Loucy (cell line): Measurements from ENCODE around the gene ESCO1.

Experiments
- H2AFZ ChIP-seq: fragments of 200-600 bp; sonication (generic); 2 replicates; pipeline ENCODE4 v1.6.0; 2016; ENCODE audit warnings: antibody characterized with exemption, mild to moderate bottlenecking, low read length, moderate library complexity
- H3F3A ChIP-seq: fragments of 200-600 bp; 2 replicates; pipeline ENCODE4 v1.6.0; 2016; ENCODE audit warnings: antibody characterized with exemption, low read depth, mild to moderate bottlenecking
- H3K27me3 ChIP-seq: fragments of 200-600 bp; sonication (generic); 2 replicates; pipeline ENCODE4 v1.6.1; 2014; ENCODE audit warnings: low read length, mild to moderate bottlenecking; ENCODE audit not compliant: insufficient read depth, poor library complexity, severe bottlenecking
- H3K36me3 ChIP-seq: fragments of 200-600 bp; sonication (generic); 2 replicates; pipeline ENCODE4 v1.6.1; 2016; ENCODE audit warnings: low read length; ENCODE audit not compliant: insufficient read depth
- H3K4me1 ChIP-seq: fragments of 200-600 bp; sonication (generic); 2 replicates; pipeline ENCODE4 v1.5.1; 2014; ENCODE audit warnings: low read length, mild to moderate bottlenecking; ENCODE audit not compliant: insufficient read depth, poor library complexity, severe bottlenecking
- H3K4me2 ChIP-seq: fragments of 200-600 bp; sonication (generic); 2 replicates; pipeline ENCODE4 v1.6.0; 2014; ENCODE audit warnings: antibody characterized with exemption, low read length, low read depth, mild to moderate bottlenecking; ENCODE audit not compliant: poor library complexity, severe bottlenecking
- H3K4me3 ChIP-seq: fragments of 200-600 bp; sonication (generic); 2 replicates; pipeline ENCODE4 v1.5.1; 2014; ENCODE audit warnings: low read length, mild to moderate bottlenecking, mixed read lengths; ENCODE audit not compliant: poor library complexity, severe bottlenecking
- H3K79me2 ChIP-seq: fragments of 200-600 bp; sonication (generic); 2 replicates; pipeline ENCODE4 v1.6.1; 2014; ENCODE audit warnings: low read length; ENCODE audit not compliant: insufficient read depth
- H3K9ac ChIP-seq: fragments of 200-600 bp; sonication (generic); 2 replicates; pipeline ENCODE4 v1.6.0; 2014; ENCODE audit warnings: mild to moderate bottlenecking, low read depth, low read length, moderate library complexity; ENCODE audit not compliant: poor library complexity, severe bottlenecking
- H3K9me2 ChIP-seq: fragments of 200-600 bp; sonication (generic); replicated peaks from 2 replicates; pipeline ENCODE4 v1.6.1; 2016; ENCODE audit warnings: low read depth, low read length, mixed read lengths
- H3K9me3 ChIP-seq: fragments of 200-600 bp; sonication (generic); 2 replicates; pipeline ENCODE4 v1.6.1; 2014; ENCODE audit warnings: mild to moderate bottlenecking, antibody characterized with exemption, low read length, low read depth; ENCODE audit not compliant: insufficient read depth
- H4K20me1 ChIP-seq: fragments of 200-600 bp; sonication (generic); 2 replicates; pipeline ENCODE4 v1.6.0; 2014; ENCODE audit warnings: antibody characterized with exemption, low read length, mild to moderate bottlenecking; ENCODE audit not compliant: insufficient read depth, poor library complexity, severe bottlenecking
- EZH2phosphoT487 ChIP-seq: fragments of 200-600 bp; IDR thresholded peaks from 2 replicates; pipeline ENCODE4 v1.6.1; 2018; ENCODE audit warnings: antibody characterized with exemption, mild to moderate bottlenecking, moderate library complexity, borderline replicate concordance
- TF ChIP-seq, protein P1 (sequence below): fragments of 200-600 bp; sonication (generic); conservative IDR thresholded peaks from 2 replicates; pipeline ENCODE4 v1.5.1; 2014; ENCODE audit warnings: mild to moderate bottlenecking, antibody characterized with exemption, low read length

ESCO1 gene

DNA sequence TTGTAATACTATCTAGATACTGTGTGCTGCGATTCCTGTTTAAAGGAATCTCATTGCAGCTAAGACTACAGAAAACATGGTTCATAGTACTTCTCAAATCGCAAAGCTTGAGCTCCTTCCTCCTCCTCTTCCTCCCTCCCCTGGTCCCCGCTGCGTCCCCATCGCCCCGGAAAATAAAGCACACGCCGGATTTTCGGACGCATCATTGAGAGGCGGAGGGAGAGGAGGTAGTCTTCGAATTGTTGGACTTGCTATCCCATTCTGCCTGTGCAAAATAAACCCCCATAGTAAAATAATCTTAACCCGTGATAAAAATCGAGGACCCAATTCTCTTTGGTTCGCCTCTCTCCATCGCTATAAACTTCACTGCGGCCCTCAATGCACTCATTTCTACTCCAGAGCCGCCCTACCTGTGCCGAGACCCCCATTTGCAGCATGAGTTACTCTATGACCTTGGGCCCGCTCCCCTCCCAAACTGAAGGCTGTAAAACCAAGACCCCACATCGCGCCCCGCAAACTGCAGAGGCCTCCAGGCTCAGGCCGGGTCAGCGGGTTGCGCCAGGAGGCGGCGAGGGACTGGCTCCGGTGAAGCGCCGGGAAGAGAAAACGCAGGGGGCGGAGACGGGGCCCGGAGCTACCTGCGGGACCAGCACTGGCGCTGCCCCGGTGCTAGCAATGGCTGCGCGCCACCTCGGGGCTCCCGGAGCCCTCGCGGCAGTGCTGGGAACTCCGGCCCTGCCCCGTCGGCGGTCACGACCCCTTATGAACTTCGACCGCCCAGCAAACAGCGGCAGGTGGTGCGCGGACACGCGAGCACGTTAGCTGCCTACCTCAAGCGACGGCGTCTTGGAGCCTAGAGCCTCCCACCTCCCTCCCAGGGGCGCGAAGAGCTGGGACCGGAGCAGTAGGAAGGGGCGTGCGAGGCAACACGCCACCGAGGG lies 649 bp downstream of the ESCO1 start:
- TF ChIP-seq EZH2phosphoT487: no peak
- TF ChIP-seq, protein P1, sequence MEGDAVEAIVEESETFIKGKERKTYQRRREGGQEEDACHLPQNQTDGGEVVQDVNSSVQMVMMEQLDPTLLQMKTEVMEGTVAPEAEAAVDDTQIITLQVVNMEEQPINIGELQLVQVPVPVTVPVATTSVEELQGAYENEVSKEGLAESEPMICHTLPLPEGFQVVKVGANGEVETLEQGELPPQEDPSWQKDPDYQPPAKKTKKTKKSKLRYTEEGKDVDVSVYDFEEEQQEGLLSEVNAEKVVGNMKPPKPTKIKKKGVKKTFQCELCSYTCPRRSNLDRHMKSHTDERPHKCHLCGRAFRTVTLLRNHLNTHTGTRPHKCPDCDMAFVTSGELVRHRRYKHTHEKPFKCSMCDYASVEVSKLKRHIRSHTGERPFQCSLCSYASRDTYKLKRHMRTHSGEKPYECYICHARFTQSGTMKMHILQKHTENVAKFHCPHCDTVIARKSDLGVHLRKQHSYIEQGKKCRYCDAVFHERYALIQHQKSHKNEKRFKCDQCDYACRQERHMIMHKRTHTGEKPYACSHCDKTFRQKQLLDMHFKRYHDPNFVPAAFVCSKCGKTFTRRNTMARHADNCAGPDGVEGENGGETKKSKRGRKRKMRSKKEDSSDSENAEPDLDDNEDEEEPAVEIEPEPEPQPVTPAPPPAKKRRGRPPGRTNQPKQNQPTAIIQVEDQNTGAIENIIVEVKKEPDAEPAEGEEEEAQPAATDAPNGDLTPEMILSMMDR: no peak

DNA sequence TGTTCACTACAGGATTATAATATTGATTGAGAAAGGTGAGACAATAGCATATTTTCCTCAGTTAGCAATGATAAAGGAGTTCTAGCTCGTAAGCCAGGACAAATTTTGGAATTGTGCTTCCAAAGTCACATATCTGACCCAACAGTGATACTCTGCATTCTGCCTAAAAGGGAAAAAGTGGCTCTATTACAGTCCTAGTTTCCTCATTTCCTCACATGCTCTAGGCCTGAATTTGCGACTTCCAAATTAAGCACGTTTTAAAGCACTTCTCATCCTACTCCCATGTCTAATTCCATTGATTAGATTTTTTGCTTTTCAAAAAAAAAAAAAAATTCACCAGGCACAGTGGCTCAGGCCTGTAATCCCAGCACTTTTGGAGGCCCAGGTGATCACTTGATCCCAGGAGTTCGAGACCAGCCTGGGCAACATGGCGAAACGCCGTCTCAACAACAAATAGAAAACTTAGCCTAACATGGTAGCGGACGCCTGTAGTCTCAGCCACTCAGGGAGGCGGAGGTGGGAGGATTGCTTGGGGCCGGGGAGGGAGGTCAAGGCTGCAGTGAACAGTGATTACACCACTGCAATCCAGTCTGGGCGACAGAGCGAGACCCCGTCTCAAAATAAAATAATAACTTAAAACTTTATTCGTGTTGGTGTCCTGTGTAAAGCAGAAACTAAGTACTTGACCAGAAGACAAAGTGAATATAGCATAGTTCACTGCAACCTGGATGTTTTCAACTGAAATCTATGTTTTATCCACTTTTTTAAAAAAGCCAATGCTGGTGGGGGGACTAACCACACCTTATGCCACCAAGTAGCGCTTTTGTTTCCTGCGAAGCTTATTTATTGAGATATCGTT lies 1.5 kb downstream of the ESCO1 start:
- Histone ChIP-seq H3K4me3 (peak overlapping the region; percentile 91), H3K9me3 (no peaks in the 10 kb centered on the region), H2AFZ (no peak overlapping the region), H3K9me2 (no peaks in the 10 kb centered on the region), H3K36me3 (no peaks in the 10 kb centered on the region), H3K9ac (peak overlapping the region; percentile 91), H3K4me2 (peak overlapping the region; percentile 85), H3K27me3 (no peaks in the 10 kb centered on the region), H3F3A (0 out of 2 replicates have a peak, but pooled peaks cover 3% of the 10 kb centered on the region), H3K79me2 (peaks cover 59% of the 10 kb centered on the region), H3K4me1 (peaks cover 32% of the 10 kb centered on the region), H4K20me1 (peaks cover 47% of the 10 kb centered on the region)
- TF ChIP-seq EZH2phosphoT487: no peak
- TF ChIP-seq, protein P1: no peak

More for the DNA sequence above, 649 bp downstream of the ESCO1 start:
- peaks cover 38% of the 10 kb centered on the region for H4K20me1 ChIP-seq
- peaks cover 31% of the 10 kb centered on the region for H3K4me1 ChIP-seq
- H3K9me2 ChIP-seq: no peaks in the 10 kb centered on the region
- no peaks in the 10 kb centered on the region for H3K36me3 ChIP-seq
- H3F3A ChIP-seq: 0 out of 2 replicates have a peak, but pooled peaks cover 3% of the 10 kb centered on the region
- H3K9me3 ChIP-seq: no peaks in the 10 kb centered on the region
- H3K9ac ChIP-seq: peak overlapping the region; percentile 91
- peak overlapping the region; percentile 91 for H3K4me3 ChIP-seq
- H3K27me3 ChIP-seq: no peaks in the 10 kb centered on the region
- peak overlapping the region; percentile 85 for H3K4me2 ChIP-seq
- H2AFZ ChIP-seq: peak overlapping the region; percentile 97
- H3K79me2 ChIP-seq: peaks cover 50% of the 10 kb centered on the region

DNA sequence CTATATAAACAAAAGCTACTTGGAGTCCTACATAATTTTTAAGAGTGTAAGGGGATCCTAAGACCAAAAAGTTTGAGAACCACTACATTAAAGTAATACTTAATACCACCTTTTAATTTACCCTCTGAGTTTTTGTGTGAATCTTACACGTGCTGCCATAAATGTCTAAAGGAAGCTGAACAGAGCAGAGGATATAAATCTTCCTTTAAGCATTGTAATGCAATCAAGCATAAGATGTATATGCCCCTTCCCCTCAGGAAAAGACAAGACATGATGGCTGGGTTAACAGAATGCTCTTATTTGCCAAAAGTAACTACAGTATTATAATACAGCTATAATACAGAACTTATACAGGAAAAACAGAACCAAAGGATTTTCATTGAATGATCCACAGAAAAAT lies 2.9 kb downstream of the ESCO1 start:
- Histone ChIP-seq H3K4me3 (peak overlapping the region; percentile 91), H3K4me2 (peak overlapping the region; percentile 85), H3K9ac (peak overlapping the region; percentile 91)

More for the DNA sequence above, 2.9 kb downstream of the ESCO1 start:
- Histone ChIP-seq H2AFZ (no peak overlapping the region), H3K4me1 (peaks cover 35% of the 10 kb centered on the region), H3K36me3 (no peaks in the 10 kb centered on the region), H3K79me2 (peaks cover 66% of the 10 kb centered on the region), H3K27me3 (no peaks in the 10 kb centered on the region), H3K9me2 (no peaks in the 10 kb centered on the region), H4K20me1 (peaks cover 52% of the 10 kb centered on the region), H3K9me3 (no peaks in the 10 kb centered on the region), H3F3A (0 out of 2 replicates have a peak, but pooled peaks cover 3% of the 10 kb centered on the region)
- TF ChIP-seq, protein P1: no peak
- TF ChIP-seq EZH2phosphoT487: no peak
